NB4 (cell line): ENCODE measurements around the gene POU3F1.

Experiments
- CTCF ChIP-seq: IDR thresholded peaks from one replicate; pipeline ENCODE4 v1.5.1; 2012; ENCODE audit warnings: low read depth, low read length
- POLR2A ChIP-seq: IDR thresholded peaks from 2 replicates; pipeline ENCODE4 v1.6.1; 2011; ENCODE audit warnings: mild to moderate bottlenecking; ENCODE audit not compliant: insufficient read length; ENCODE audit errors: extremely low read depth

- TF ChIP-seq CTCF (no peak), POLR2A (no peak)
Measured at GRCh38 chr1:38004284-38005108, 42.1 kb downstream of the POU3F1 start.
